AG10803 (cell line): ENCODE data around the gene SUZ12.
"Not testable (repeated sequence)": the region's sequence is repeated elsewhere in the genome, so short reads cannot be mapped to it uniquely, and the experiment has no call there.

ENCODE experiments used
- DNase-seq: peaks from one replicate; pipeline ENCODE4 v3.0.0; 2010; ENCODE audit warnings: low read depth
- H3K4me3 ChIP-seq: 2 replicates; pipeline ENCODE4 v1.5.1; 2011; ENCODE audit warnings: mild to moderate bottlenecking, low read length, control low read depth
- TF ChIP-seq, protein P1 (sequence below): conservative IDR thresholded peaks from 2 replicates; pipeline ENCODE4 v1.5.1; 2011; ENCODE audit warnings: mild to moderate bottlenecking, low read length, control low read depth, inconsistent platforms

The SUZ12 gene

GRCh38 chr17:32019228-32019627 is 82.4 kb downstream of the SUZ12 start:
- no peak overlapping the region for H3K4me3 ChIP-seq
- TF ChIP-seq, protein P1, sequence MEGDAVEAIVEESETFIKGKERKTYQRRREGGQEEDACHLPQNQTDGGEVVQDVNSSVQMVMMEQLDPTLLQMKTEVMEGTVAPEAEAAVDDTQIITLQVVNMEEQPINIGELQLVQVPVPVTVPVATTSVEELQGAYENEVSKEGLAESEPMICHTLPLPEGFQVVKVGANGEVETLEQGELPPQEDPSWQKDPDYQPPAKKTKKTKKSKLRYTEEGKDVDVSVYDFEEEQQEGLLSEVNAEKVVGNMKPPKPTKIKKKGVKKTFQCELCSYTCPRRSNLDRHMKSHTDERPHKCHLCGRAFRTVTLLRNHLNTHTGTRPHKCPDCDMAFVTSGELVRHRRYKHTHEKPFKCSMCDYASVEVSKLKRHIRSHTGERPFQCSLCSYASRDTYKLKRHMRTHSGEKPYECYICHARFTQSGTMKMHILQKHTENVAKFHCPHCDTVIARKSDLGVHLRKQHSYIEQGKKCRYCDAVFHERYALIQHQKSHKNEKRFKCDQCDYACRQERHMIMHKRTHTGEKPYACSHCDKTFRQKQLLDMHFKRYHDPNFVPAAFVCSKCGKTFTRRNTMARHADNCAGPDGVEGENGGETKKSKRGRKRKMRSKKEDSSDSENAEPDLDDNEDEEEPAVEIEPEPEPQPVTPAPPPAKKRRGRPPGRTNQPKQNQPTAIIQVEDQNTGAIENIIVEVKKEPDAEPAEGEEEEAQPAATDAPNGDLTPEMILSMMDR: no peak
- no peak for DNase-seq

DNA sequence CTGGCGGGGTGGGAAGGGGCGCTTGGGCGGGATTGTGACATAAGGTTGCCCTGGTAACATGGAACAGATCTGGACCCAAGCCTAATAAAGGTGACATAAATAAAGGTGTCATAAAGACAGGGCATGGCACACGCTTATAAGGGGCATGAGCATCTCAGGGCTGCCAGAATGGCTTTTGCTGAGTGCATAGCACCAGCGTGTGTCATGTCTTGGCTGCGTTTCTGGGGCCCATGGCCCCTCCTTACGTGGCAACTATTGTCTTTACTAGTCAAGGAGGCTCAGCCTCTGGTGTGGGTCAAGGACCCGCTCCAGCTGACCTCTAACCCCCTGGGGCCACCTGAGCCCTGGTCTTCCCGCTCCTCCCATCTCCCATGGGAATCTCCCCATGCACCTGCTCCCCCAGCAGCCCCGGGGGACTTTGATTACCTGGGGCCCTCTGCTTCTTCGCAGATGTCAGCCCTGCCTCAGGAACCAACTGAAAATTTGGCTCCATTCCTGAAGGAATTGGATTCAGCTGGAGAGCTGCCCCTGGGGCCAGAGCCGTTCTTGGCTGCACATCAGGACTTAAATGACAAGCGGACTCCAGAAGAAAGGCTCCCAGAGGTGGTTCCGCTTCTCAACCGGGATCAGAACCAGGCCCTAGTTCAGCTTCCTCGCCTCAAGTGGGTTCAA is 84.3 kb downstream of the SUZ12 start:
- TF ChIP-seq, protein P1: no peak

DNA sequence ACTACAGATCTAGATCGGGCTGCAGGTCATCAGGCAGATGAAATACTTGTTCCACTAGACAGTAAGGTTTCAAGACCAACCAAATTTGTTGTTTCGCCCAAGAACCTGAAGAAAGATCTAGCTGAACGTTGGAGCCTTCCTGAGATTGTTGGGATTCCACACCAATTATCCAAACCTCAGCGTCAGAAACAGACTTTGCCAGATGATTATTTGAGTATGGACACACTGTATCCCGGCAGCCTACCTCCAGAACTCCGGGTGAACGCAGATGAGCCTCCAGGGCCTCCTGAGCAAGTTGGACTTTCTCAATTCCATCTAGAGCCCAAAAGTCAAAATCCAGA is 84.8 kb downstream of the SUZ12 start:
- H3K4me3 ChIP-seq: no peak overlapping the region
- DNase-seq: no peak
- TF ChIP-seq, protein P1: no peak

More for the DNA sequence above, 84.3 kb downstream of the SUZ12 start:
- peak; percentile 23 for DNase-seq
- no peak overlapping the region for H3K4me3 ChIP-seq

DNA sequence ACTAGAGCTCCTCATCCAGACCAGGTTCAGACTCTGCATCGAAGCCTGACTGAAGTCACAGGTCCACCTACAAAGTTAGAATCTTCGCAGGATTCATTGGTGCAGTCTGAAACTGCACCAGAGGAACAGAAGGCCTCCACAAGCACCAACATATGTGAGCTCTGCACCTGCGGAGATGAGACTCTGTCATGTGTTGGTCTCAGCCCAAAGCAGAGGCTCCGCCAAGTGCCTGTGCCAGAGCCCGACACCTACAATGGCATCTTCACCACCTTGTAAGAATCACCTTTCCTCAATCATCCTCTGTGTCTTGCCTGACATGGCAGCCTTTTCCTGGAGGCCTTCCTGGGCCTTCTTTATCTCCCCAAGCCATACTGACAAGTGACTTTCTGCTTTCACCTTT is 85.7 kb downstream of the SUZ12 start:
- not testable (repeated sequence) for H3K4me3 ChIP-seq, DNase-seq

DNA sequence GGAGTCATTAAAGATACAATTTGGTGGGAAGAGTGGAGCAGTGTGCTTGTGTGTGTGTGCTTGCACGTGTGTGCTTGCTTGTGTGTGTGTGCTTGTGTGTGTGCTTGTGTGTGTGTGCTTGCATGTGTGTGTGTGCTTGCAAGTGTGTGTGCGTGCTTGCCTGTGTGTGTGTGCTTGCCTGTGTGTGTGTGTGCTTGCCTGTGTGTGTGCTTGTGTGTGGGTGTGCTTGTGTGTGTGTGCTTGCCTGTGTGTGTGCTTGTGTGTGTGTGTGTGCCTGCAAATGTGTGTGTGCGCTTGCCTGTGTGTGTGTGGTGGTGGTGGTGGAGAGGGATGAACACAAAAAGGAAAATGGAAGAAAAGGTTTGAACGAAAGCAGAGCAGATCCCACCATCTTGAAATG is 90.5 kb downstream of the SUZ12 start:
- not testable (repeated sequence) for H3K4me3 ChIP-seq, DNase-seq

GRCh38 chr17:32033223-32033622 is 96.4 kb downstream of the SUZ12 start:
- no peak for DNase-seq
- H3K4me3 ChIP-seq: no peak overlapping the region
- TF ChIP-seq, protein P1: no peak

DNA sequence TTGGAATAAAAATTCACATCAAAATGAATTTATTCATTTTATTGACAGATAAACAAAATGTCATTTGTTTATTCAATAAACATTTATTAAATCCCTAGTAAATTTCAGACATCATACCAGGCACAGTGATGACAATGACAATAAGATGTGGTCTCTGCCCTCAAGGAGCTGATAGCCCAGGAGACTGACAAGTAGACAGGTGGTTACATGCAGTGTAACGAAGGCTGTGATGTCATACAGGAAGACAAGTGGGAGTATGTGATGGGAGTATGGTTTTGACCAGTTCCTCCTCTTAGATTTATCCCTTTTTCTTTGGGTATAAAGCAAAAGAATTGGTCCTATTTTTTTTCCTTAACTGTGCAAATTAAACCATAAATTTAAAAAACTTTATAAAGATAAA is 97.0 kb downstream of the SUZ12 start:
- DNase-seq, H3K4me3 ChIP-seq: not testable (repeated sequence)

DNA sequence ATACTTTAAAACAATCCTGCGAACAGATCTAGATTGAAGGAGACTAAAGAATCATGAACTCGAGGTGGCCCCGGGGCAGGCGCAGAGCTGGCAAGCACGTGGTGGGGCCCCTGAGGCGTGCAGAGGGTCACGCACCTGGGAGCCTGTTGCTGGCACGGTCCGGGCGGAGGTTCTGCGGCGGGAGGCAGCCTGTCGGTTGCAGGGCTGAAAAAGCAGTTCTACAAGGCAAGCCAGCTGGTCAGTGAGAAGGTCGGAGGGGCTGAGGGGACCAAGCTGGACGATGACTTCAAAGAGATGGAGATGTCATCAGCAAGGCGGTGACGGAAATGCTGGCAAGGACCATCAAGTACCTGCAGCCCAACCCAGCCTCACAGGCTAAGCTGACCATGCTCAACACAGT is 103.4 kb downstream of the SUZ12 start:
- DNase-seq, H3K4me3 ChIP-seq: not testable (repeated sequence)

GRCh38 chr17:32041306-32041875 is 104.6 kb downstream of the SUZ12 start:
- DNase-seq, H3K4me3 ChIP-seq: not testable (repeated sequence)

GRCh38 chr17:32042266-32042665 is 105.5 kb downstream of the SUZ12 start:
- H3K4me3 ChIP-seq, DNase-seq: not testable (repeated sequence)

- H3K4me3 ChIP-seq: not testable (repeated sequence)
- DNase-seq: peak; percentile 36
Measured at GRCh38 chr17:32045611-32046010, 108.8 kb downstream of the SUZ12 start.

DNA sequence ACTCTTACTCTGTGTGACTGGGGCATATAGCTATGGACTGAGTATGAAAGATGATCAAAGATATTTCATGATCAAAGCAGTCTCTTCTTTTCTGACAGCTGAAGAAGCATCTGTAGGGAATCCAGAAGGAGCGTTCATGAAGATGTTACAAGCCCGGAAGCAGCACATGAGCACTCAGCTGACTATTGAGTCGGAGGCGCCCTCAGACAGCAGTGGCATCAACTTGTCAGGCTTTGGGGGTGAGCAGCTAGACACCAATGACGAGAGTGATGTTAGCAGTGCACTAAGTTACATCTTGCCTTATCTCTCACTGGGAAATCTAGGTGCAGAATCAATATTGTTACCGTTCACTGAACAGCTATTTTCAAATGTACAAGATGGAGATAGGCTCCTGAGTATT is 110.9 kb downstream of the SUZ12 start:
- not testable (repeated sequence) for H3K4me3 ChIP-seq, DNase-seq
